HG03108 (cell line): ENCODE data around the gene SLC33A1.
A peak's percentile ranks its signal among the peaks of the same experiment; 100 is the strongest.
"Not testable (repeated sequence)": the region's sequence is repeated elsewhere in the genome, so short reads cannot be mapped to it uniquely, and the experiment has no call there.

ENCODE experiments used
- ATAC-seq: cut with Tn5 transposase; IDR thresholded peaks from one replicate; pipeline ENCODE4 v1.9.1; 2021; ENCODE audit warnings: moderate library complexity; ENCODE audit not compliant: unreplicated experiment

Gene SLC33A1

GRCh38 chr3:155854141-155854940, at the start of gene SLC33A1:
Gene SLC33A1, minus strand, starts transcription at chr3:155854427. Its CDS starts 430 bp downstream, at chr3:155853997.
- peak; percentile 94 for ATAC-seq

- no peak for ATAC-seq
These were observed 41.2 kb upstream of the SLC33A1 start for GRCh38 chr3:155895379-155895900.

- ATAC-seq, result no peak
These were observed 37.1 kb upstream of the SLC33A1 start for GRCh38 chr3:155891321-155891720.

GRCh38 chr3:155890671-155891190, 36.5 kb upstream of the SLC33A1 start:
- ATAC-seq, result no peak

GRCh38 chr3:155889952-155890351, 35.7 kb upstream of the SLC33A1 start:
- no peak for ATAC-seq

GRCh38 chr3:155889212-155889611, 35.0 kb upstream of the SLC33A1 start:
- ATAC-seq, result no peak

GRCh38 chr3:155886915-155887314, 32.7 kb upstream of the SLC33A1 start:
- no peak for ATAC-seq

- ATAC-seq, result not testable (repeated sequence)
These were observed 32.1 kb upstream of the SLC33A1 start for GRCh38 chr3:155886348-155886747.

GRCh38 chr3:155885292-155885691, 31.1 kb upstream of the SLC33A1 start:
- no peak for ATAC-seq

- no peak for ATAC-seq
These were observed 30.1 kb upstream of the SLC33A1 start for GRCh38 chr3:155884292-155884691.

- no peak for ATAC-seq
These were observed 26.1 kb upstream of the SLC33A1 start for GRCh38 chr3:155880286-155880685.

- no peak for ATAC-seq
These were observed 22.3 kb upstream of the SLC33A1 start for GRCh38 chr3:155876503-155876902.

GRCh38 chr3:155876037-155876436, 21.8 kb upstream of the SLC33A1 start:
- no peak for ATAC-seq

- ATAC-seq, result no peak
These were observed 18.8 kb upstream of the SLC33A1 start for GRCh38 chr3:155872904-155873646.

- no peak for ATAC-seq
These were observed 17.5 kb upstream of the SLC33A1 start for GRCh38 chr3:155871746-155872158.

- ATAC-seq, result peak; percentile 25
These were observed 16.9 kb upstream of the SLC33A1 start for GRCh38 chr3:155870945-155871745.

- ATAC-seq, result peak; percentile 91
These were observed 16.1 kb upstream of the SLC33A1 start, which contains the start of gene GMPS for GRCh38 chr3:155870133-155870944. Gene GMPS, plus strand, starts transcription at chr3:155870650. Its CDS starts 221 bp downstream, at chr3:155870871.

- ATAC-seq, result no peak
These were observed 15.5 kb upstream of the SLC33A1 start for GRCh38 chr3:155869691-155870090.

- no peak for ATAC-seq
These were observed 9.0 kb upstream of the SLC33A1 start for GRCh38 chr3:155863072-155863784.
